HepG2 (cell line): Measurements from ENCODE around the gene MAPK13.

Experiments
- YY1 ChIP-seq: IDR thresholded peaks from 2 replicates; pipeline ENCODE4 v1.6.1; 2011; ENCODE audit warnings: low read length, low read depth, moderate library complexity, mild to moderate bottlenecking; ENCODE audit not compliant: insufficient read depth, insufficient replicate concordance
- TF ChIP-seq, protein P1 (sequence below): sonication (generic); formaldehyde crosslinking; IDR thresholded peaks from 2 replicates; pipeline ENCODE4 v1.5.0; 2020; ENCODE audit warnings: mild to moderate bottlenecking, missing genetic modification reagents, moderate library complexity

DNA sequence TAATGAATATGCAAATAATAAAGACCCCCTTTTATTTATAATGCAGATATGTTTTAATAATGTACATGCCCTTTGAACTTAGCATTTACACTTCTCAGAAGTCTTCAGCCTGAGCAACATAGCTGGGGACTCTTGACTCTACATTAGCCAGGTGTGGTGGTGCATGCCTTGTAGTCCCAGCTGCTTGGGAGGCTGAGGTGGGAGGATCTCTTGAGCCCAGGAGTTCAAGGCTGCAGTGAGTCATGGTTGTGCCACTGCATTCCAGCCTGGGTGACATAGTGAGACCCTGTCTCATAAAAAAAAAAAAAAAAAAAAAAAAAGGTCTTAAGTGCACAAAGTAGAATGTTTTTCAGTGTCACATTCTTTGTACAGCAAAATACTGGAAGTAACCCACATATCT is 17.3 kb upstream of the MAPK13 start:
- TF ChIP-seq, protein P1, sequence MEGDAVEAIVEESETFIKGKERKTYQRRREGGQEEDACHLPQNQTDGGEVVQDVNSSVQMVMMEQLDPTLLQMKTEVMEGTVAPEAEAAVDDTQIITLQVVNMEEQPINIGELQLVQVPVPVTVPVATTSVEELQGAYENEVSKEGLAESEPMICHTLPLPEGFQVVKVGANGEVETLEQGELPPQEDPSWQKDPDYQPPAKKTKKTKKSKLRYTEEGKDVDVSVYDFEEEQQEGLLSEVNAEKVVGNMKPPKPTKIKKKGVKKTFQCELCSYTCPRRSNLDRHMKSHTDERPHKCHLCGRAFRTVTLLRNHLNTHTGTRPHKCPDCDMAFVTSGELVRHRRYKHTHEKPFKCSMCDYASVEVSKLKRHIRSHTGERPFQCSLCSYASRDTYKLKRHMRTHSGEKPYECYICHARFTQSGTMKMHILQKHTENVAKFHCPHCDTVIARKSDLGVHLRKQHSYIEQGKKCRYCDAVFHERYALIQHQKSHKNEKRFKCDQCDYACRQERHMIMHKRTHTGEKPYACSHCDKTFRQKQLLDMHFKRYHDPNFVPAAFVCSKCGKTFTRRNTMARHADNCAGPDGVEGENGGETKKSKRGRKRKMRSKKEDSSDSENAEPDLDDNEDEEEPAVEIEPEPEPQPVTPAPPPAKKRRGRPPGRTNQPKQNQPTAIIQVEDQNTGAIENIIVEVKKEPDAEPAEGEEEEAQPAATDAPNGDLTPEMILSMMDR = no peak
- TF ChIP-seq YY1 = no peak
